B cell (primary cell): ENCODE results near the gene EPN1. TPM values are rescaled to one million over a fixed set of nuclear protein-coding genes. Genes with fewer than 3 reads are reported as not detected.

ENCODE experiments used
- ATAC-seq: fragments of 200-7000 bp; cut with Tn5 transposase; one replicate; pipeline ENCODE4 v1.10.0; 2021; ENCODE audit warnings: low read depth, mild to moderate bottlenecking, moderate number of reproducible peaks, moderate library complexity
- CTCF ChIA-PET: fragments of 350-600 bp; sonication (Branson Sonifier 250); formaldehyde crosslinking; loops from one replicate; lab custom pipeline; 2021; ENCODE audit warnings: antibody characterized with exemption, inconsistent platforms; lab: Charles Lee
- POLR2A ChIA-PET: fragments of 350-600 bp; sonication (Branson Sonifier 250); formaldehyde crosslinking; loops from one replicate; lab custom pipeline; 2021; ENCODE audit warnings: antibody characterized with exemption; lab: Charles Lee
- DNase-seq: peaks from one replicate; pipeline ENCODE4 v3.0.0; 2013
- H2AFZ ChIP-seq: 2 replicates; pipeline ENCODE4 v1.6.1; 2012; ENCODE audit warnings: mild to moderate bottlenecking, low read depth, low read length; ENCODE audit not compliant: insufficient read depth, poor library complexity, severe bottlenecking
- H3K27ac ChIP-seq, 2 donors: 1 replicate in 1 of 2; 2 replicates in 1 of 2; pipeline ENCODE4 v1.5.1; 2012 to 2013; ENCODE audit warnings: low read length in 2 of 2, mild to moderate bottlenecking in 2 of 2, moderate library complexity in 1 of 2
- H3K27me3 ChIP-seq, 4 experiments: fragments of 200-600 bp in 1 of 4; sonication (generic) in 1 of 4; replicated peaks in 1 of 4; 1 replicate in 2 of 4; 2 replicates in 2 of 4; pipeline versions ENCODE4 v1.6.1 to v1.7.0; 2013 to 2016; ENCODE audit warnings: low read length in 3 of 4, mild to moderate bottlenecking in 2 of 4, mixed read lengths in 1 of 4, moderate library complexity in 1 of 4; ENCODE audit not compliant: insufficient read depth in 4 of 4, control insufficient read depth in 3 of 4; ENCODE audit errors: control extremely low read depth in 1 of 4
- H3K36me3 ChIP-seq, 2 experiments: replicated peaks in 1 of 2; 1 replicate in 1 of 2; 2 replicates in 1 of 2; pipeline versions ENCODE4 v1.6.1 to v1.7.1; 2013; ENCODE audit warnings: low read length in 1 of 2; ENCODE audit not compliant: insufficient read depth in 2 of 2, control insufficient read depth in 1 of 2; ENCODE audit errors: control extremely low read depth in 1 of 2, extremely low read depth in 1 of 2
- H3K4me1 ChIP-seq, 2 donors: fragments of 200-600 bp in 1 of 2; sonication (generic) in 1 of 2; 1 replicate in 1 of 2; 2 replicates in 1 of 2; pipeline versions ENCODE4 v1.5.1 to v1.6.1; 2013 to 2017; ENCODE audit warnings: low read length in 2 of 2; ENCODE audit not compliant: control insufficient read depth in 2 of 2, insufficient read depth in 2 of 2
- H3K4me2 ChIP-seq: replicated peaks from 2 replicates; pipeline ENCODE3; 2012; ENCODE audit warnings: mild to moderate bottlenecking, low read depth, low read length; ENCODE audit not compliant: poor library complexity, severe bottlenecking
- H3K4me3 ChIP-seq, 5 experiments: fragments of 200-600 bp in 1 of 5; sonication (generic) in 1 of 5; 1 replicate in 3 of 5; 2 replicates in 2 of 5; pipeline versions ENCODE4 v1.5.1 to v1.7.0; 2011 to 2016; ENCODE audit warnings: low read length in 4 of 5, mild to moderate bottlenecking in 4 of 5, low read depth in 2 of 5, control low read depth in 1 of 5, moderate library complexity in 1 of 5; ENCODE audit not compliant: insufficient read depth in 1 of 5; ENCODE audit errors: control extremely low read depth in 1 of 5, extremely low read depth in 1 of 5
- H3K79me2 ChIP-seq: fragments of 200-600 bp; sonication (generic); one replicate; pipeline ENCODE4 v1.6.0; 2016; ENCODE audit warnings: low read length; ENCODE audit not compliant: control insufficient read depth, insufficient read depth
- H3K9ac ChIP-seq: fragments of 200-600 bp; sonication (generic); 2 replicates; pipeline ENCODE4 v1.6.1; 2017; ENCODE audit warnings: mild to moderate bottlenecking, low read length, moderate library complexity
- H3K9me3 ChIP-seq, 3 donors: one replicate each; pipeline versions ENCODE4 v1.6.1 to v1.7.1; 2013; ENCODE audit warnings: low read length in 2 of 3; ENCODE audit not compliant: control insufficient read depth in 2 of 3, insufficient read depth in 1 of 3; ENCODE audit errors: control extremely low read depth in 1 of 3
- H4K20me1 ChIP-seq: 2 replicates; pipeline ENCODE4 v1.6.0; 2012; ENCODE audit warnings: mild to moderate bottlenecking, low read length; ENCODE audit not compliant: insufficient read depth, control insufficient read depth, poor library complexity, severe bottlenecking
- H3K27ac Mint-ChIP-seq: one replicate; pipeline ENCODE4 v1.8.0; 2021; ENCODE audit warnings: mixed read lengths
- H3K27me3 Mint-ChIP-seq: one replicate; pipeline ENCODE4 v1.8.0; 2021; ENCODE audit warnings: mixed read lengths
- H3K4me1 Mint-ChIP-seq: one replicate; pipeline ENCODE4 v1.8.0; 2021; ENCODE audit warnings: mixed read lengths
- H3K4me3 Mint-ChIP-seq: one replicate; pipeline ENCODE4 v1.8.0; 2021; ENCODE audit warnings: mixed read lengths
- H3K9me3 Mint-ChIP-seq: one replicate; pipeline ENCODE4 v1.8.0; 2022; ENCODE audit warnings: mixed read lengths; ENCODE audit not compliant: insufficient read depth
- EZH2 ChIP-seq: IDR thresholded peaks from 2 replicates; pipeline ENCODE4 v1.6.1; 2012; ENCODE audit warnings: borderline replicate concordance, low read depth, mild to moderate bottlenecking, moderate library complexity, low read length; ENCODE audit not compliant: insufficient read depth, poor library complexity, severe bottlenecking
- WGBS: methylation state at CpG from one replicate; pipeline ENCODE4 v1.1.5; 2013; ENCODE audit warnings: missing lambda C conversion rate; ENCODE audit not compliant: insufficient coverage; 5-methylcytosine and 5-hydroxymethylcytosine counted together
- intact Hi-C: fragments of 100-400 bp; cut with micrococcal nuclease; formaldehyde crosslinking; loops from one replicate; pipeline ENCODE4 v1.10.0; 2022
- polyA plus RNA-seq: library from polyadenylated mRNA; depleted of rRNA; stranded (reverse); fragments of >200 nt; gene quantifications from 2 replicates; pipeline ENCODE4 v1.2.3, GENCODE V29; 2012
- total RNA-seq, 2 donors: library from RNA; stranded (reverse); fragments of 120-200 nt in 1 of 2; gene quantifications; 1 replicate in 1 of 2; 2 replicates in 1 of 2; pipeline versions ENCODE4 v1.2.3 to v1.2.4, GENCODE V29; 2013 to 2022
- TF ChIP-seq, protein P1 (sequence below): fragments of 200-600 bp; IDR thresholded peaks from one replicate; pipeline ENCODE4 v1.8.0; 2022; ENCODE audit warnings: antibody characterized with exemption, mild to moderate bottlenecking

The EPN1 gene
- total and polyA plus RNA-seq, 2 donors (not counting 1 experiment from before 2014, with no cell fraction given), result 54.4 to 63.9 TPM

DNA sequence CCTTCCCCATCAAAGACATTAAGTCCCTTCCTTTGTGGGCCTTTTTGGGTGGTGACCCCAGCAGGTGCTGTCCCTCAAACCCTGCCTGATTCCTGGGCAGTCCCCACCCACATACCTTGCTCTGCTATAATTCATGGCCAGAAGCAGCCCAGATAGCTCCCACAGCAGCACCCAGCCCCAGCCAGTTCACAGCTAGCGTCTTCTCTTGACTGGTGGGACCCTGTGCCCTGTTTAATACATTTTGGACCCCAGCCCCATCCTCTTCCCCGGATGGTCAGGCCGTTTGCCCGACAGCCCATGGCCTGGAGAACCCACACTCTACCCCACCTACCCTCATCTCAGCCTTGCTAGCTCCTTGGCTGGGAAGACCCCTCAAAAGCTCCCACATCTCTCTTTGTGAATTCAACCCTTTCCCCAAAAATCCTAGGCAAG lies 24.9 kb upstream of the EPN1 start:
- TF ChIP-seq, protein P1, sequence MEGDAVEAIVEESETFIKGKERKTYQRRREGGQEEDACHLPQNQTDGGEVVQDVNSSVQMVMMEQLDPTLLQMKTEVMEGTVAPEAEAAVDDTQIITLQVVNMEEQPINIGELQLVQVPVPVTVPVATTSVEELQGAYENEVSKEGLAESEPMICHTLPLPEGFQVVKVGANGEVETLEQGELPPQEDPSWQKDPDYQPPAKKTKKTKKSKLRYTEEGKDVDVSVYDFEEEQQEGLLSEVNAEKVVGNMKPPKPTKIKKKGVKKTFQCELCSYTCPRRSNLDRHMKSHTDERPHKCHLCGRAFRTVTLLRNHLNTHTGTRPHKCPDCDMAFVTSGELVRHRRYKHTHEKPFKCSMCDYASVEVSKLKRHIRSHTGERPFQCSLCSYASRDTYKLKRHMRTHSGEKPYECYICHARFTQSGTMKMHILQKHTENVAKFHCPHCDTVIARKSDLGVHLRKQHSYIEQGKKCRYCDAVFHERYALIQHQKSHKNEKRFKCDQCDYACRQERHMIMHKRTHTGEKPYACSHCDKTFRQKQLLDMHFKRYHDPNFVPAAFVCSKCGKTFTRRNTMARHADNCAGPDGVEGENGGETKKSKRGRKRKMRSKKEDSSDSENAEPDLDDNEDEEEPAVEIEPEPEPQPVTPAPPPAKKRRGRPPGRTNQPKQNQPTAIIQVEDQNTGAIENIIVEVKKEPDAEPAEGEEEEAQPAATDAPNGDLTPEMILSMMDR, result no peak
- TF ChIP-seq EZH2, result no peak
- H3K9me3 ChIP-seq, result no peaks in the 10 kb centered on the region
- ATAC-seq (no peak), DNase-seq (no peak)
- peak overlapping the region; percentile 86 for H3K27ac Mint-ChIP-seq
- no peaks in the 10 kb centered on the region for H3K27me3 ChIP-seq
- H4K20me1 ChIP-seq, result peaks cover 4% of the 10 kb centered on the region
- H3K4me2 ChIP-seq, result peak overlapping the region; percentile 86
- H3K4me1 Mint-ChIP-seq, result peaks cover 45% of the 10 kb centered on the region
- intact Hi-C loops, result no loop called here
- ChIA-PET POLR2A (interaction anchor here (0.6 to 2.0 kb wide), 4 partner anchors 17 to 161 kb away, joined by 3 to 8 read pairs (median 6); partner anchors contain the start of gene ZNF784), CTCF (interaction anchor here (7.2 kb wide), 1 partner anchor 15 kb away, joined by 131 read pairs; no protein-coding TSS in a partner anchor)
- H3K27me3 Mint-ChIP-seq, result no peaks in the 10 kb centered on the region
- H3K36me3 ChIP-seq, result peaks cover 0 to 30% of the 10 kb centered on the region in 2 experiments
- H3K4me3 Mint-ChIP-seq, result peak overlapping the region; percentile 59
- WGBS, result 88% methylated on average over 4 of the region's 4 CpGs
- peaks cover 33% of the 10 kb centered on the region for H3K79me2 ChIP-seq
- H2AFZ ChIP-seq, result no peak overlapping the region
- H3K4me3 ChIP-seq, result no peak overlapping the region
- H3K27ac ChIP-seq, result no peak overlapping the region
- no peaks in the 10 kb centered on the region for H3K9me3 Mint-ChIP-seq
- no peak overlapping the region for H3K9ac ChIP-seq
- peaks cover 25 to 41% of the 10 kb centered on the region in 2 donors for H3K4me1 ChIP-seq

DNA sequence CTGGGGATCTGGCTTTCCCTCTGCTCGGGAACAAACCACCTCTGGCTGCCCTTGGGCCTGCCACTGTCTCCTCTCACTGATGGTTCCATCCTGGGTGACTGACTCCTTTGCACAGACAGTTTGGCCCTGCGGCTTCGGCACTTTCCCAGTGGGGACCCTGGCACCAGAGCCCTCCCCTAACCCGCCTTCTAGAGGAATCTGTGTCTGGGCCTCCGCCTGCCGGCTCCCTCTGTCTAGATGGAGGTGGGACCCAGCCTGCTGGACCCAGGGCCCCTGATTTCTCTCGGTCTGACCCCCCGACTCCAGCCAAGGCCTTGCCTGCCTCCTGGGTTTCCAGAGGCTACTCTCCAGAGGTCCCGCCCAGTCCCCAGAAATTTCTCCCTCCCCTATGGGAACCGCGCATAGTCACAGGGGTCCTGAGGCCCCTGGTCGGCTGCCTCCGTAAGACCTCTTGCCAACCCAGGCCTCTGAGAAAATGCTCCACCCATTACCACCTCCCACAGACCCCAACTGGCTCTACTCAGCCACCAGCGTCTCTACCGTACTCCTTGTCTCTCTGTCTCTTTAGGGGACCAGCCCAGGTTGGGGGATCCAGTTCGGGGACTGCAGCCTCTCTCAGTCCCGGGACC lies 24.3 kb upstream of the EPN1 start:
- H3K4me1 ChIP-seq, result peaks cover 22 to 40% of the 10 kb centered on the region in 2 donors
- Mint-ChIP-seq H3K9me3 (no peaks in the 10 kb centered on the region), H3K4me3 (peak overlapping the region; percentile 59), H3K4me1 (peaks cover 40% of the 10 kb centered on the region), H3K27me3 (no peaks in the 10 kb centered on the region), H3K27ac (peak overlapping the region; percentile 86)
- intact Hi-C loops, result no loop called here
- no peak overlapping the region for H2AFZ ChIP-seq
- ATAC-seq (no peak), DNase-seq (no peak)
- POLR2A ChIA-PET, result interaction anchor here (0.6 to 2.0 kb wide), 3 partner anchors 18 to 162 kb away, joined by 4 to 8 read pairs (median 8); no protein-coding TSS in a partner anchor
- H3K27me3 ChIP-seq, result no peaks in the 10 kb centered on the region
- no peak overlapping the region for H3K4me2 ChIP-seq
- CTCF ChIA-PET, result interaction anchor here (7.2 kb wide), 1 partner anchor 15 kb away, joined by 131 read pairs; no protein-coding TSS in a partner anchor
- TF ChIP-seq, protein P1, result no peak
- no peak for TF ChIP-seq EZH2
- H3K9ac ChIP-seq, result no peak overlapping the region
- no peak overlapping the region for H3K27ac ChIP-seq
- 98% methylated on average over 17 of the region's 17 CpGs for WGBS
- H3K4me3 ChIP-seq, result no peak overlapping the region
- peaks cover 0 to 25% of the 10 kb centered on the region in 2 experiments for H3K36me3 ChIP-seq
- H3K79me2 ChIP-seq, result peaks cover 32% of the 10 kb centered on the region
- H4K20me1 ChIP-seq, result peaks cover 4% of the 10 kb centered on the region
- no peaks in the 10 kb centered on the region for H3K9me3 ChIP-seq
